Measurements from ENCODE around the gene ME3.
"Not testable (repeated sequence)": the region's sequence is repeated elsewhere in the genome, so short reads cannot be mapped to it uniquely, and the experiment has no call there.

ME3 gene

DNA sequence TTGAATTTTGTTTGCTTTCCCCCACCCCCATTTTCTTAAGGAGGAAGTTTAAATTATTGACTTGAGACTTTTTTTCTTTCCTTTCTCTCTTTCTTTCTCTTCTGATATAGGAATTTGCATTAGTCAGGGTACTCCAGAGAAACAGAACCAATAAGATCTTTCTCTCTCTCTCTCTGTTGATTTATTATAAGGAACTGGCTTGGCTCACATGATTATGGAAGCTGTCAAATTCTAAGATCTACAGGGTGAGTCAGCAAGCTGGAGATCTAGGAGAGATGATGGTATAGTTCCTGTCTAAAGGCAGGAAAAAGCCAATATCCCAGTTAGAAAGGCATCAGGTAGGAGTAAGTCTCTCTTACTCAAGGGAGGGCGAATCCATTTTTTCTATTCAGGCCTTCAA, 233.7 kb downstream of the ME3 start:
- no peak overlapping the region for H3K27ac ChIP-seq (replicated peaks)
- no peak overlapping the region for H3K4me3 ChIP-seq (replicated peaks; ENCODE audit: insufficient read depth, low read length)
- H3K27me3 ChIP-seq (ENCODE audit: insufficient read depth, poor library complexity, severe bottlenecking), result no peaks in the 10 kb centered on the region
- TF ChIP-seq GABPA (IDR thresholded peaks at IDR 0.05; ENCODE audit: low read depth) (no peak), SPI1 (IDR thresholded peaks at IDR 0.05; ENCODE audit: borderline replicate concordance, low read depth) (no peak), POLR2AphosphoS5 (IDR thresholded peaks at IDR 0.05; ENCODE audit: low read depth) (no peak)
- TF ChIP-seq, protein P1, sequence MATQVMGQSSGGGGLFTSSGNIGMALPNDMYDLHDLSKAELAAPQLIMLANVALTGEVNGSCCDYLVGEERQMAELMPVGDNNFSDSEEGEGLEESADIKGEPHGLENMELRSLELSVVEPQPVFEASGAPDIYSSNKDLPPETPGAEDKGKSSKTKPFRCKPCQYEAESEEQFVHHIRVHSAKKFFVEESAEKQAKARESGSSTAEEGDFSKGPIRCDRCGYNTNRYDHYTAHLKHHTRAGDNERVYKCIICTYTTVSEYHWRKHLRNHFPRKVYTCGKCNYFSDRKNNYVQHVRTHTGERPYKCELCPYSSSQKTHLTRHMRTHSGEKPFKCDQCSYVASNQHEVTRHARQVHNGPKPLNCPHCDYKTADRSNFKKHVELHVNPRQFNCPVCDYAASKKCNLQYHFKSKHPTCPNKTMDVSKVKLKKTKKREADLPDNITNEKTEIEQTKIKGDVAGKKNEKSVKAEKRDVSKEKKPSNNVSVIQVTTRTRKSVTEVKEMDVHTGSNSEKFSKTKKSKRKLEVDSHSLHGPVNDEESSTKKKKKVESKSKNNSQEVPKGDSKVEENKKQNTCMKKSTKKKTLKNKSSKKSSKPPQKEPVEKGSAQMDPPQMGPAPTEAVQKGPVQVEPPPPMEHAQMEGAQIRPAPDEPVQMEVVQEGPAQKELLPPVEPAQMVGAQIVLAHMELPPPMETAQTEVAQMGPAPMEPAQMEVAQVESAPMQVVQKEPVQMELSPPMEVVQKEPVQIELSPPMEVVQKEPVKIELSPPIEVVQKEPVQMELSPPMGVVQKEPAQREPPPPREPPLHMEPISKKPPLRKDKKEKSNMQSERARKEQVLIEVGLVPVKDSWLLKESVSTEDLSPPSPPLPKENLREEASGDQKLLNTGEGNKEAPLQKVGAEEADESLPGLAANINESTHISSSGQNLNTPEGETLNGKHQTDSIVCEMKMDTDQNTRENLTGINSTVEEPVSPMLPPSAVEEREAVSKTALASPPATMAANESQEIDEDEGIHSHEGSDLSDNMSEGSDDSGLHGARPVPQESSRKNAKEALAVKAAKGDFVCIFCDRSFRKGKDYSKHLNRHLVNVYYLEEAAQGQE (IDR thresholded peaks at IDR 0.05; ENCODE audit: insufficient replicate concordance, low read depth), result no peak
- TF ChIP-seq, protein P2, sequence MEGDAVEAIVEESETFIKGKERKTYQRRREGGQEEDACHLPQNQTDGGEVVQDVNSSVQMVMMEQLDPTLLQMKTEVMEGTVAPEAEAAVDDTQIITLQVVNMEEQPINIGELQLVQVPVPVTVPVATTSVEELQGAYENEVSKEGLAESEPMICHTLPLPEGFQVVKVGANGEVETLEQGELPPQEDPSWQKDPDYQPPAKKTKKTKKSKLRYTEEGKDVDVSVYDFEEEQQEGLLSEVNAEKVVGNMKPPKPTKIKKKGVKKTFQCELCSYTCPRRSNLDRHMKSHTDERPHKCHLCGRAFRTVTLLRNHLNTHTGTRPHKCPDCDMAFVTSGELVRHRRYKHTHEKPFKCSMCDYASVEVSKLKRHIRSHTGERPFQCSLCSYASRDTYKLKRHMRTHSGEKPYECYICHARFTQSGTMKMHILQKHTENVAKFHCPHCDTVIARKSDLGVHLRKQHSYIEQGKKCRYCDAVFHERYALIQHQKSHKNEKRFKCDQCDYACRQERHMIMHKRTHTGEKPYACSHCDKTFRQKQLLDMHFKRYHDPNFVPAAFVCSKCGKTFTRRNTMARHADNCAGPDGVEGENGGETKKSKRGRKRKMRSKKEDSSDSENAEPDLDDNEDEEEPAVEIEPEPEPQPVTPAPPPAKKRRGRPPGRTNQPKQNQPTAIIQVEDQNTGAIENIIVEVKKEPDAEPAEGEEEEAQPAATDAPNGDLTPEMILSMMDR (IDR thresholded peaks at IDR 0.05; ENCODE audit: insufficient read depth, low read length), result no peak
- no peak for DNase-seq (ENCODE audit: low read depth in 1 of 2, low spot score in 1 of 2)

DNA sequence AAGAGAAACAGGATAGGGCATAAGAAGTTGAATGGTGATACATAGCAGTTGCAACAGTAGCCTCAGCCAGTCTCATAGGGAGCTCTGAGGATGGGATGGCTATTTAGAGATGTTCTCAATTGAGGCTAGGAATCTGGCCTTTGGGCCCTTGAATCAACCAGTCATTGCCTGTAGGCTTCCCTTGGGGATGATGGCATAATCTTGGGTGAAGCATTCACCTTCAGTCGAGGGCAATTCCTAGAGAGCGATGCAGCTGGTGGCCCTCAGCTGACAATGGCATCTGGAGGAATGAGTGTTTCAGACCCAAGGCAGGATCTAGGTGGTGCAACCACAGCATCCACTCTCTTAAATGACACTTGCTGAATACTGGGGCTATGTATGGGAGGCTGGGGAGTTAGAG, 236.7 kb downstream of the ME3 start:
- Histone ChIP-seq H3K27me3 (ENCODE audit: insufficient read depth, poor library complexity, severe bottlenecking) (no peaks in the 10 kb centered on the region), H3K27ac (replicated peaks) (no peak overlapping the region), H3K4me3 (replicated peaks; ENCODE audit: insufficient read depth, low read length) (no peak overlapping the region)
- TF ChIP-seq, protein P2 (IDR thresholded peaks at IDR 0.05; ENCODE audit: insufficient read depth, low read length), result no peak
- TF ChIP-seq SPI1 (IDR thresholded peaks at IDR 0.05; ENCODE audit: borderline replicate concordance, low read depth), result no peak
- TF ChIP-seq, protein P1 (IDR thresholded peaks at IDR 0.05; ENCODE audit: insufficient replicate concordance, low read depth), result no peak
- no peak for TF ChIP-seq GABPA (IDR thresholded peaks at IDR 0.05; ENCODE audit: low read depth)
- no peak for TF ChIP-seq POLR2AphosphoS5 (IDR thresholded peaks at IDR 0.05; ENCODE audit: low read depth)
- DNase-seq (ENCODE audit: low read depth in 1 of 2, low spot score in 1 of 2), result no peak

DNA sequence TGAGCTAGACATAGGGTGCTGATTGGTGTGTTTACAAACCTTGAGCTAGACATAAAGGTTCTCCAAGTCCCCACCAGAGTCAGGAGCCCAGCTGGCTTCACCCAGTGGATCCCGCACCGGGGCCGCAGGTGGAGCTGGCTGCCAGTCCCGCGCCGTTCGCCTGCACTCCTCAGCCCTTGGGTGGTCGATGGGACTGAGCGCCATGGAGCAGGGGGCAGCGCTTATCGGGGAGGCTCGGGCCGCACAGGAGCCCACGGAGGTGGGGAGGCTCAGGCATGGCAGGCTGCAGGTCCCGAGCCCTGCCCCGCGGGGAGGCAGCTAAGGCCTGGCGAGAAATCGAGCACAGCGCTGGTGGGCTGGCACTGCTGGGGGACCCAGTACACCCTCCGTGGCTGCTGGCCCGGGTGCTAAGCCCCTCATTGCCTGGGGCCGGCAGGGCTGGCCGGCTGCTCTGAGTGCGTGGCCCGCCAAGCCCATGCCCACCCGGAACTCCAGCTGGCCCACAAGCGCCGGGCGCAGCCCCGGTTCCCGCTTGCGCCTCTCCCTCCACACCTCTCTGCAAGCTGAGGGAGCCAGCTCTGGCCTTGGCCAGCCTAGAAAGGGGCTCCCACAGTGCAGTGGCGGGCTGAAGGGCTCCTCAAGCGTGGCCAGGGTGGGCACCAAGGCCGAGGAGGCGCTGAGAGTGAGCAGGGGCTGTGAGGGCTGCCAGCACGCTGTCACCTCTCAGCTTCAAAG, 238.9 kb downstream of the ME3 start:
- not testable (repeated sequence) for DNase-seq (ENCODE audit: low read depth in 1 of 2, low spot score in 1 of 2); H3K4me3 ChIP-seq (replicated peaks; ENCODE audit: insufficient read depth, low read length); H3K27ac ChIP-seq (replicated peaks); H3K27me3 ChIP-seq (ENCODE audit: insufficient read depth, poor library complexity, severe bottlenecking)

DNA sequence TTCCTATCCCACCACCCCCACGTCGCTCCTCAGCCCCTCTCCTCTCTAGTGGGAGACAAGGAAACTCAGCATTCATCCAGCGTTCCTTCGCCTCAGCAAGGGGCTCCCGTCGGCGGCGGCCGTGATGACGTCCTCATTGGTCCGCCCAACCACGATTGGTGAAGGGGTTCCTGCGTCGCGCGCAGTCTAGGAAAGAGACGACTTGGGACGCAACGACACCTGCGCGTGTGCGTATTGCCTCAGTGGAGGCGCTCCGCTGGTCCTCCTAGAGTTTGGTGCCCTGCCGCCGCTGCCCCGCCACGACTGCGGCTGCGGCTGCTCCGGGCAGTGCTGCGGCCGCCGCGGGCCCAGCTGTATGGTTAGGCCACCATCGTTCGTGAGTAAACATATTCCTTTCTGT, 241.2 kb downstream of the ME3 start:
- TF ChIP-seq, protein P1 (IDR thresholded peaks at IDR 0.05; ENCODE audit: insufficient replicate concordance, low read depth), result no peak
- TF ChIP-seq POLR2AphosphoS5 (IDR thresholded peaks at IDR 0.05; ENCODE audit: low read depth) (no peak), SPI1 (IDR thresholded peaks at IDR 0.05; ENCODE audit: borderline replicate concordance, low read depth) (no peak), GABPA (IDR thresholded peaks at IDR 0.05; ENCODE audit: low read depth) (no peak)
- TF ChIP-seq, protein P2 (IDR thresholded peaks at IDR 0.05; ENCODE audit: insufficient read depth, low read length), result no peak
- no peak for DNase-seq (ENCODE audit: low read depth in 1 of 2, low spot score in 1 of 2)
- Histone ChIP-seq H3K27ac (replicated peaks) (no peak overlapping the region), H3K4me3 (replicated peaks; ENCODE audit: insufficient read depth, low read length) (no peak overlapping the region), H3K27me3 (ENCODE audit: insufficient read depth, poor library complexity, severe bottlenecking) (no peaks in the 10 kb centered on the region)

Data from HL-60 (cell line).